Endothelial cell of umbilical vein (primary cell): Measurements from ENCODE around the gene CCNL2.

Experiments
- CTCF ChIP-seq, 2 donors: IDR thresholded peaks; 1 replicate in 1 of 2; 2 replicates in 1 of 2; pipeline ENCODE4 v1.5.1; 2011; ENCODE audit warnings: low read length in 2 of 2, mild to moderate bottlenecking in 2 of 2, moderate library complexity in 2 of 2, control low read depth in 1 of 2, inconsistent platforms in 1 of 2, low read depth in 1 of 2; ENCODE audit not compliant: insufficient read depth in 1 of 2; ENCODE audit errors: extremely low read depth in 1 of 2
- FOS ChIP-seq: IDR thresholded peaks from 2 replicates; pipeline ENCODE4 v1.6.1; 2011; ENCODE audit warnings: mild to moderate bottlenecking, low read length, moderate library complexity, borderline replicate concordance; ENCODE audit not compliant: insufficient read depth
- MYC ChIP-seq: IDR thresholded peaks from one replicate; pipeline ENCODE4 v1.6.1; 2011; ENCODE audit warnings: mild to moderate bottlenecking, low read depth, low read length
- POLR2A ChIP-seq: IDR thresholded peaks from 2 replicates; pipeline ENCODE4 v1.6.1; 2012; ENCODE audit warnings: low read depth, mild to moderate bottlenecking, control low read depth, low read length

- TF ChIP-seq POLR2A, result no peak
- TF ChIP-seq CTCF (IDR thresholded peaks at IDR 0.05; ENCODE audit: extremely low read depth in 1 of 2, insufficient read depth in 1 of 2, low read depth in 1 of 2, low read length in 2 of 2), result no peak
- no peak for TF ChIP-seq MYC
- TF ChIP-seq FOS, result no peak
These were observed 21.5 kb downstream of the CCNL2 start for GRCh38 chr1:1377540-1378205.
